HG03039 (cell line): ENCODE results near the gene VEPH1.

Experiments used
- ATAC-seq: cut with Tn5 transposase; IDR thresholded peaks from one replicate; pipeline ENCODE4 v1.9.1; 2021; ENCODE audit warnings: mild to moderate bottlenecking, moderate library complexity; ENCODE audit not compliant: unreplicated experiment

VEPH1 gene

GRCh38 chr3:157232141-157232540, 271.1 kb downstream of the VEPH1 start:
- no peak for ATAC-seq

DNA sequence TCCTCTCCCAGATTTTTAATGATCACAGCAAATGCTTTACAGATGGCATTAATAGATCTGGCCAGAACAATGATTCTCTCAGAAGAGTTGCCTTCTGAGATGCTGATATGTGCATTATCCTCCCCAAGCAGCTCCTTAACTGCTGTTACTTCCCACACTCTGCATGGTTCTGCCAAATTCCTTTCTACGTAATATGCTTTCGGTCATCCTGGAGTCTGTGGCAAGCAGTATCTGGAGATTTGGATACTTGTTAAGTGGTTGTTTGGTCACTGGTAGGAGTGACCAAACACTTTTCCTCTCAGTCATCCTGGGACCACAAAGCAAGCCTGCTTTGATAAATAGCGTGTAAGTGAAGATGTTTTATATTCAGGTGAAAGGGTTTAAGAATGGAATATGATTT, 272.1 kb downstream of the VEPH1 start:
- no peak for ATAC-seq

DNA sequence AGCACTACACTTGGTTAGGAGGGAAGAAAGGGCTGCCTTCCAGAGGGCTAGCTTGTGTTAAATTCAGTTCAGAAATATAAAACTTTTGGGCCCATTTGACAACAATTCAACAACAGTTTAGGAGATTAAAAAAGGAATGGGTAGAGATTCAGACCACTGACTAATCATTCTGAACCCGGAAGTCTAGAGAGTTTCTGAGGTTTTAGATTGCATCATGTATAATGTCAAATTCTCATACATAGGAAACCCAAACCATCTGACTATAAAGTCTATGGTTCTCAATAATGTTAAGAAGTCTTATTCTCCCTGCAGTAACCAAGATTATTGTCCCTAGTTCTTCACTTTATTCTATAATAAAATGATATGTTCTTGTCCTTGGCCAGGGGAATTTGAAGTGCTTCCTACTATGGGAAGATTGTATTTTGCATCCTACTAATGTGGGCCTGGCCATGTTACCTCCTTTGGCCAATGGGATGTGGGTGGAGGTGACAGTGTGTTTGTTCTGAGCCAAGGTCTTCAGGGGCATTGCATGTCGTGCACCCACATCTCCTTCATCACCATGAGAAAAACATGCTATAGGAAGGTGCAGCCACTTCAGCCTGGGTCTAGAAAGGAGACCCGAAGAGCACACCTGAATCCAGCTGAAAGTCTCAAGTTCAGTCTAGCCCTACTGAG, 276.9 kb downstream of the VEPH1 start:
- no peak for ATAC-seq

DNA sequence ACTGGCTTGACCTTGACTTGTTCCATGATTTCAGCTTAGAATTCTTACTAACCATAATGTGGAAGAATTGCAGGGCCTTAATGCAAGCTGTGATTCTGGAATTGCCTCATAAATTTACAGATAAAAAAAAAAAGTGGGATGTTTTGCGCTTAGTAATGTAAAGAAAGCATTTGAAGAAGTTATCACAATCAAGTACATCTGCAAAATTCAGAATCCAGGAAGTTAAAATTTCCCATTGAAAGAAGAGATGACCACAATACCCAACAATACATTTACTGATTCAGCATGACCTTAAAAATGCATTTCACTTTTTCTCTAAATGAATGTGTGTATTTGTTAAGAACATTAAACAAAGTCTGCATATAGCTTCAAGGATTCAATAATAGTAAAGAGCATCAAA, 278.2 kb downstream of the VEPH1 start:
- no peak for ATAC-seq

DNA sequence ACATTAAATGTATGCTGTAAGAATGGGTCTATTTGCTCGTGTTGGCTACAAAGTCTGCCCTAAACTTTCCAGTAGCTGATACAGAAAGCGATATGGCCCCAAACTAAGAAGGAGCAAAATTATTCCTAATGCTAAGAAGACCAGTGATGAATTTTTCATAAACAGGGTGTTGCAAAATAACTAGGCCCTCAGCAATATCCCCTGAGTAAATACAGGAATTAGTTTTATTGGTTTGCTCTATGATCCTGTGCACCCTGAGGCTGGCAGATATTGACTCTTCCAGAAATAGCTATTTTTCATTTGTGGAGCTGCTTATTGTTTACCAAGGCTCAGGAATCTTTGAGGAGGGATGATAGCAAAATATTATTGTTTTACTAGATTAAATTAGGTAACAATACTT, 282.3 kb downstream of the VEPH1 start:
- no peak for ATAC-seq

DNA sequence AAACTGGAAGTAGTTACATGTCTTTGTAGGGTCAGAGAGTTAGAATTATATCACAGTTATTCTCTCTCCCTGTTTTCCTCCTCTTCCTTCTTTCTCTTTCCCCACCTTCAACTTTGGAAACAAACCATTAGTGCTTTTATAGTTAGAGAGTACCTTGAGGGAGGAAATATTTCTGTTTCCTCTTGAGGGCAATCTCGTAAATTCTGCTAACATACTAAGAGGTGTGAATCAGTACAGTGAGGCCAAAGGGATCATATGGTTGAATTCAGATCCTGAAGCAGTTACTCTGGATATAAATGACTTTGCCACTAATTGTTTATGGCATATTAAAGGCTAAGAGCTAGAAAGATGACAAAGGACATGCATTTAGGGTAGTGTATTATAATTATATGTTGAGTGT, 283.0 kb downstream of the VEPH1 start:
- no peak for ATAC-seq

GRCh38 chr3:157219215-157219614, 284.0 kb downstream of the VEPH1 start:
- no peak for ATAC-seq
